Astrocyte (in vitro differentiated cells and primary cell): ENCODE data around the gene SAMD4B.
"Not testable (repeated sequence)": the region's sequence is repeated elsewhere in the genome, so short reads cannot be mapped to it uniquely, and the experiment has no call there.

Experiments
- EZH2 ChIP-seq: IDR thresholded peaks from 2 replicates; pipeline ENCODE4 v1.6.1; 2012; ENCODE audit warnings: mild to moderate bottlenecking, low read length, inconsistent platforms; ENCODE audit not compliant: insufficient read depth
- TF ChIP-seq, protein P1 (sequence below): IDR thresholded peaks from 2 replicates; pipeline ENCODE4 v1.5.1; 2011; ENCODE audit warnings: low read depth, mild to moderate bottlenecking, inconsistent platforms, low read length, moderate library complexity; ENCODE audit not compliant: insufficient read depth

DNA sequence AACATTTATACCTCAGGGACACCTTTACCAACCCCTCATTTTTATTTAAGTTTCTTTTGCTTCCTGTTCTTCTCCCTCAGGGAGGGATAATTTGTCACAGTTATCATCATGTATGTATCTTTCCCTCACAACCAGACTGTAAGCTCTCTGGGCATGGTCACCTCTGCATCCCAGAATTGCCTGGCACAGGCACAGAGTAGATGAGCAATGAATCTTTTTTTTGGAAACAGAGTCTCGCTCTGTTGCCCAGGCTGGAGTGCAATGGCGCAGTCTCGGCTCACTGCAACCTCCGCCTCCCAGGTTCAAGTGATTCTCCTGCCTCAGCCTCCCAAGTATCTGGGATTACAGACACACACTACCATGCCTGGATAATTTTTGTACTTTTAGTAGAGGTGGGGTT lies 37.1 kb downstream of the SAMD4B start:
- TF ChIP-seq EZH2: not testable (repeated sequence)
- TF ChIP-seq, protein P1, sequence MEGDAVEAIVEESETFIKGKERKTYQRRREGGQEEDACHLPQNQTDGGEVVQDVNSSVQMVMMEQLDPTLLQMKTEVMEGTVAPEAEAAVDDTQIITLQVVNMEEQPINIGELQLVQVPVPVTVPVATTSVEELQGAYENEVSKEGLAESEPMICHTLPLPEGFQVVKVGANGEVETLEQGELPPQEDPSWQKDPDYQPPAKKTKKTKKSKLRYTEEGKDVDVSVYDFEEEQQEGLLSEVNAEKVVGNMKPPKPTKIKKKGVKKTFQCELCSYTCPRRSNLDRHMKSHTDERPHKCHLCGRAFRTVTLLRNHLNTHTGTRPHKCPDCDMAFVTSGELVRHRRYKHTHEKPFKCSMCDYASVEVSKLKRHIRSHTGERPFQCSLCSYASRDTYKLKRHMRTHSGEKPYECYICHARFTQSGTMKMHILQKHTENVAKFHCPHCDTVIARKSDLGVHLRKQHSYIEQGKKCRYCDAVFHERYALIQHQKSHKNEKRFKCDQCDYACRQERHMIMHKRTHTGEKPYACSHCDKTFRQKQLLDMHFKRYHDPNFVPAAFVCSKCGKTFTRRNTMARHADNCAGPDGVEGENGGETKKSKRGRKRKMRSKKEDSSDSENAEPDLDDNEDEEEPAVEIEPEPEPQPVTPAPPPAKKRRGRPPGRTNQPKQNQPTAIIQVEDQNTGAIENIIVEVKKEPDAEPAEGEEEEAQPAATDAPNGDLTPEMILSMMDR: not testable (repeated sequence)
